Bronchial epithelial cell (primary cell): ENCODE data around the gene PNMA6F. TPM values are rescaled to one million over a fixed set of nuclear protein-coding genes. Genes with fewer than 3 reads are reported as not detected.

Experiments used
- DNase-seq: peaks from one replicate; pipeline ENCODE4 v3.0.0-alpha.2; 2010; ENCODE audit warnings: low read depth
- FAIRE-seq: peaks from 2 replicates; lab custom pipeline; 2011; peaks lifted over from hg19 to GRCh38; lab: Jason Lieb, UNC
- H3K27me3 ChIP-seq: 2 replicates; pipeline ENCODE4 v1.5.1; 2011; ENCODE audit warnings: low read length; ENCODE audit not compliant: control insufficient read depth, insufficient read depth
- H3K36me3 ChIP-seq: 2 replicates; pipeline ENCODE4 v1.5.1; 2011; ENCODE audit warnings: low read length; ENCODE audit not compliant: control insufficient read depth, insufficient read depth
- H3K4me3 ChIP-seq: 2 replicates; pipeline ENCODE4 v1.5.1; 2011; ENCODE audit warnings: mild to moderate bottlenecking, low read depth, low read length, control low read depth
- CTCF ChIP-seq: IDR thresholded peaks from 2 replicates; pipeline ENCODE4 v1.5.1; 2011; ENCODE audit warnings: mild to moderate bottlenecking, moderate library complexity, low read length, control low read depth, inconsistent platforms; ENCODE audit not compliant: insufficient read depth, severe bottlenecking
- total RNA-seq: library from RNA; depleted of rRNA; stranded (reverse); fragments of >200 nt; gene quantifications from 2 replicates; pipeline ENCODE4 v1.2.1, GENCODE V29; 2014

Gene PNMA6F
- not detected in 2 replicates for total RNA-seq

GRCh38 chrX:153321381-153322124, at the start of gene PNMA6F:
PNMA6F (minus strand) TSS chrX:153321767; CDS start chrX:153320674, 1,093 bp downstream.
- Histone ChIP-seq H3K27me3 (peaks cover 4% of the 10 kb centered on the region), H3K36me3 (no peaks in the 10 kb centered on the region), H3K4me3 (no peak within 1 kb of the TSS)
- DNase-seq = no peak
- TF ChIP-seq CTCF = no peak
- FAIRE-seq = no peak

GRCh38 chrX:153371256-153371655, 49.7 kb upstream of the PNMA6F start:
- no peaks in the 10 kb centered on the region for H3K27me3 ChIP-seq
- TF ChIP-seq CTCF = no peak
- H3K36me3 ChIP-seq = no peaks in the 10 kb centered on the region
- H3K4me3 ChIP-seq = no peak overlapping the region
- DNase-seq (no peak), FAIRE-seq (no peak)

GRCh38 chrX:153370293-153371055, 48.9 kb upstream of the PNMA6F start:
- DNase-seq = no peak

GRCh38 chrX:153366878-153367538, 45.4 kb upstream of the PNMA6F start:
- DNase-seq (no peak), FAIRE-seq (no peak)
- no peaks in the 10 kb centered on the region for H3K27me3 ChIP-seq
- no peaks in the 10 kb centered on the region for H3K36me3 ChIP-seq
- H3K4me3 ChIP-seq = no peak overlapping the region
- TF ChIP-seq CTCF = no peak

More at GRCh38 chrX:153370293-153371055, 48.9 kb upstream of the PNMA6F start:
- TF ChIP-seq CTCF = no peak
- H3K36me3 ChIP-seq = no peaks in the 10 kb centered on the region
- H3K27me3 ChIP-seq = no peaks in the 10 kb centered on the region
- FAIRE-seq = no peak
- H3K4me3 ChIP-seq = no peak overlapping the region

GRCh38 chrX:153366119-153366518, 44.6 kb upstream of the PNMA6F start:
- no peak for FAIRE-seq
- no peak for TF ChIP-seq CTCF
- Histone ChIP-seq H3K27me3 (no peaks in the 10 kb centered on the region), H3K36me3 (no peaks in the 10 kb centered on the region), H3K4me3 (no peak overlapping the region)
- DNase-seq = no peak
